ENCODE measurements around the gene PAFAH1B2. TPM values are rescaled to one million over a fixed set of nuclear protein-coding genes. Genes with fewer than 3 reads are reported as not detected.

The PAFAH1B2 gene
- total RNA-seq, 2 experiments from 2014 or later: 59.9 to 62.8 TPM

- TF ChIP-seq CTCF (conservative IDR thresholded peaks at IDR 0.05; ENCODE audit: low read length): no peak
- no peak for TF ChIP-seq EZH2phosphoT487 (IDR thresholded peaks at IDR 0.05; ENCODE audit: borderline replicate concordance, low read depth, low read length)
- Histone ChIP-seq H3K9me2 (ENCODE audit: insufficient read depth, low read length) (no peaks in the 10 kb centered on the region), H3K27ac (ENCODE audit: low read depth, low read length, poor library complexity, severe bottlenecking) (no peak overlapping the region), H4K20me1 (ENCODE audit: insufficient read depth, low read length) (no peaks in the 10 kb centered on the region), H3K4me2 (ENCODE audit: low read length) (no peak overlapping the region), H3K79me2 (ENCODE audit: insufficient read depth, low read depth, low read length) (no peaks in the 10 kb centered on the region), H2AFZ (ENCODE audit: low read length) (no peak overlapping the region), H3K4me3 (ENCODE audit: low read depth, low read length, poor library complexity, severe bottlenecking) (no peak overlapping the region), H3K4me1 (ENCODE audit: insufficient read depth, low read length, poor library complexity, severe bottlenecking) (no peaks in the 10 kb centered on the region), H3K9me3 (ENCODE audit: low read length) (no peaks in the 10 kb centered on the region), H3K36me3 (ENCODE audit: insufficient read depth, low read length) (peaks cover 18% of the 10 kb centered on the region; the same call in 1 of the 2 replicates)
- ChIA-PET CTCF (ENCODE audit: unreplicated experiment) (no interaction called here), POLR2A (interaction anchor here (0.6 to 1.1 kb wide), 3 partner anchors 13 to 22 kb away, joined by 3 read pairs; no protein-coding TSS in a partner anchor)
- intact Hi-C loops (cut with micrococcal nuclease; ENCODE audit: unreplicated experiment): no loop called here
- BruUV-seq (replicated peaks): no TSS peak
- no peak for DNase-seq (ENCODE audit: low spot score)
These were observed 51.7 kb downstream of the PAFAH1B2 start for GRCh38 chr11:117195761-117196160.

GRCh38 chr11:117197006-117197405 is 52.9 kb downstream of the PAFAH1B2 start:
- Histone ChIP-seq H3K27ac (ENCODE audit: low read depth, low read length, poor library complexity, severe bottlenecking) (no peak overlapping the region), H3K4me2 (ENCODE audit: low read length) (no peak overlapping the region), H3K4me3 (ENCODE audit: low read depth, low read length, poor library complexity, severe bottlenecking) (no peak overlapping the region), H2AFZ (ENCODE audit: low read length) (no peak overlapping the region), H3K79me2 (ENCODE audit: insufficient read depth, low read depth, low read length) (no peaks in the 10 kb centered on the region), H4K20me1 (ENCODE audit: insufficient read depth, low read length) (no peaks in the 10 kb centered on the region), H3K36me3 (ENCODE audit: insufficient read depth, low read length) (peaks cover 12% of the 10 kb centered on the region; the same call in 1 of the 2 replicates), H3K4me1 (ENCODE audit: insufficient read depth, low read length, poor library complexity, severe bottlenecking) (no peaks in the 10 kb centered on the region), H3K9me3 (ENCODE audit: low read length) (no peaks in the 10 kb centered on the region), H3K9me2 (ENCODE audit: insufficient read depth, low read length) (no peaks in the 10 kb centered on the region)
- intact Hi-C loops (cut with micrococcal nuclease; ENCODE audit: unreplicated experiment): no loop called here
- POLR2A ChIA-PET: interaction anchor here (1.1 to 1.5 kb wide), 2 partner anchors 14 to 23 kb away, joined by 3 read pairs; no protein-coding TSS in a partner anchor
- no peak for DNase-seq (ENCODE audit: low spot score)
- CTCF ChIA-PET (ENCODE audit: unreplicated experiment): interaction anchor here (0.5 kb wide), 1 partner anchor 50 kb away, joined by 4 read pairs; no protein-coding TSS in a partner anchor
- no TSS peak for BruUV-seq (replicated peaks)
- TF ChIP-seq EZH2phosphoT487 (IDR thresholded peaks at IDR 0.05; ENCODE audit: borderline replicate concordance, low read depth, low read length) (no peak), CTCF (conservative IDR thresholded peaks at IDR 0.05; ENCODE audit: low read length) (no peak)

Measured in OCI-LY7 (cell line).